Kidney epithelial cell (primary cell): ENCODE data around the gene ACTN1. TPM values are rescaled to one million over a fixed set of nuclear protein-coding genes. Genes with fewer than 3 reads are reported as not detected.

Experiments used
- DNase-seq: peaks from one replicate; pipeline ENCODE4 v3.0.0-alpha.2; 2010; ENCODE audit warnings: low read depth
- H3K27me3 ChIP-seq: 2 replicates; pipeline ENCODE4 v1.6.0; 2011; ENCODE audit warnings: low read length; ENCODE audit not compliant: control insufficient read depth, insufficient read depth
- H3K36me3 ChIP-seq: 2 replicates; pipeline ENCODE4 v1.5.1; 2011; ENCODE audit warnings: low read length; ENCODE audit not compliant: control insufficient read depth, insufficient read depth
- H3K4me3 ChIP-seq: 2 replicates; pipeline ENCODE4 v1.5.1; 2011; ENCODE audit warnings: low read depth, mild to moderate bottlenecking, control low read depth, low read length
- CTCF ChIP-seq: IDR thresholded peaks from 2 replicates; pipeline ENCODE4 v1.5.1; 2011; ENCODE audit warnings: mild to moderate bottlenecking, moderate library complexity, low read length, control low read depth, inconsistent platforms; ENCODE audit not compliant: insufficient read depth, poor library complexity, severe bottlenecking
- total RNA-seq: library from RNA; depleted of rRNA; stranded (reverse); fragments of >200 nt; gene quantifications from 2 replicates; pipeline ENCODE4 v1.2.3, GENCODE V29; 2015

The ACTN1 gene
- total RNA-seq, 1 donor from 2014 or later: 627 TPM

- H3K36me3 ChIP-seq: peaks cover 12% of the 10 kb centered on the region
- no peaks in the 10 kb centered on the region for H3K27me3 ChIP-seq
- no peak overlapping the region for H3K4me3 ChIP-seq
- TF ChIP-seq CTCF: no peak
- DNase-seq: no peak
Measured at GRCh38 chr14:68908803-68909202, 70.3 kb downstream of the ACTN1 start.

- Histone ChIP-seq H3K4me3 (no peak overlapping the region), H3K27me3 (no peaks in the 10 kb centered on the region), H3K36me3 (peaks cover 14% of the 10 kb centered on the region)
- TF ChIP-seq CTCF: no peak
- DNase-seq: no peak
Measured at GRCh38 chr14:68908201-68908600, 70.9 kb downstream of the ACTN1 start.

GRCh38 chr14:68906439-68906838 is 72.7 kb downstream of the ACTN1 start:
- no peak for TF ChIP-seq CTCF
- Histone ChIP-seq H3K4me3 (no peak overlapping the region), H3K36me3 (peaks cover 13% of the 10 kb centered on the region), H3K27me3 (no peaks in the 10 kb centered on the region)
- no peak for DNase-seq

GRCh38 chr14:68905107-68905895 is 73.8 kb downstream of the ACTN1 start:
- H3K4me3 ChIP-seq: no peak overlapping the region
- H3K36me3 ChIP-seq: peaks cover 12% of the 10 kb centered on the region
- H3K27me3 ChIP-seq: no peaks in the 10 kb centered on the region
- no peak for DNase-seq
- no peak for TF ChIP-seq CTCF

- H3K27me3 ChIP-seq: no peaks in the 10 kb centered on the region
- TF ChIP-seq CTCF: no peak
- H3K36me3 ChIP-seq: peaks cover 9% of the 10 kb centered on the region
- no peak overlapping the region for H3K4me3 ChIP-seq
- no peak for DNase-seq
Measured at GRCh38 chr14:68902357-68902756, 76.7 kb downstream of the ACTN1 start.
